22Rv1 (cell line): ENCODE results near the gene MAP2K4.

ENCODE experiments used
- ZFX ChIP-seq: fragments of 450-650 bp; IDR thresholded peaks from 2 replicates; pipeline ENCODE4 v1.6.1; 2017; ENCODE audit warnings: antibody characterized with exemption, borderline replicate concordance
- TF ChIP-seq, protein P1 (sequence below): fragments of 450-650 bp; IDR thresholded peaks from 2 replicates; pipeline ENCODE4 v1.5.1; 2017; ENCODE audit warnings: mild to moderate bottlenecking

DNA sequence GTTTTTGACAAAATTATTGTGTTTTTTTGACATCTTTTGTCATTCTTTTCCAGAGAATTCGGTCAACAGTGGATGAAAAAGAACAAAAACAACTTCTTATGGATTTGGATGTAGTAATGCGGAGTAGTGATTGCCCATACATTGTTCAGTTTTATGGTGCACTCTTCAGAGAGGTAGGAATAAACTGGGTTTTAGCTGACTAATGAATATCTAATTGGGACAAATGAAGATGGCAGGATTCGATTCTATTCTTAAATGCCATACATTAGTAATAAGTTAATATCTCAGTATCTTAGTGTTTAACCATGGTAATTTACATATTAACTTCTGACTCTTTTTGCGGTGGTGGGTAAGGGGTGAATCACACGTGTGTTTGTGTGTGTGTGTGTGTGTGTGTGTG lies 74.8 kb downstream of the MAP2K4 start:
- TF ChIP-seq, protein P1, sequence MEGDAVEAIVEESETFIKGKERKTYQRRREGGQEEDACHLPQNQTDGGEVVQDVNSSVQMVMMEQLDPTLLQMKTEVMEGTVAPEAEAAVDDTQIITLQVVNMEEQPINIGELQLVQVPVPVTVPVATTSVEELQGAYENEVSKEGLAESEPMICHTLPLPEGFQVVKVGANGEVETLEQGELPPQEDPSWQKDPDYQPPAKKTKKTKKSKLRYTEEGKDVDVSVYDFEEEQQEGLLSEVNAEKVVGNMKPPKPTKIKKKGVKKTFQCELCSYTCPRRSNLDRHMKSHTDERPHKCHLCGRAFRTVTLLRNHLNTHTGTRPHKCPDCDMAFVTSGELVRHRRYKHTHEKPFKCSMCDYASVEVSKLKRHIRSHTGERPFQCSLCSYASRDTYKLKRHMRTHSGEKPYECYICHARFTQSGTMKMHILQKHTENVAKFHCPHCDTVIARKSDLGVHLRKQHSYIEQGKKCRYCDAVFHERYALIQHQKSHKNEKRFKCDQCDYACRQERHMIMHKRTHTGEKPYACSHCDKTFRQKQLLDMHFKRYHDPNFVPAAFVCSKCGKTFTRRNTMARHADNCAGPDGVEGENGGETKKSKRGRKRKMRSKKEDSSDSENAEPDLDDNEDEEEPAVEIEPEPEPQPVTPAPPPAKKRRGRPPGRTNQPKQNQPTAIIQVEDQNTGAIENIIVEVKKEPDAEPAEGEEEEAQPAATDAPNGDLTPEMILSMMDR, result no peak
- TF ChIP-seq ZFX, result no peak
